OCI-LY1 (cell line): ENCODE results near the gene SH3D21.
A peak's percentile ranks its signal among the peaks of the same experiment; 100 is the strongest.

ENCODE experiments used
- H2AFZ ChIP-seq: fragments of 200-600 bp; sonication (generic), shearing (Covaris generic); 2 replicates; pipeline ENCODE4 v1.6.0; 2014; ENCODE audit warnings: antibody characterized with exemption, mild to moderate bottlenecking, low read length
- H3F3A ChIP-seq: fragments of 200-600 bp; sonication (generic), shearing (Covaris generic); 2 replicates; pipeline ENCODE4 v1.6.0; 2014; ENCODE audit warnings: mild to moderate bottlenecking, antibody characterized with exemption, low read length, moderate library complexity; ENCODE audit not compliant: insufficient read depth
- H3K27ac ChIP-seq: fragments of 200-600 bp; sonication (generic); 2 replicates; pipeline ENCODE4 v1.5.1; 2014; ENCODE audit warnings: low read length, mixed run types, mild to moderate bottlenecking, low read depth; ENCODE audit not compliant: poor library complexity, severe bottlenecking
- H3K27me3 ChIP-seq: fragments of 200-600 bp; sonication (generic); 2 replicates; pipeline ENCODE4 v1.6.0; 2014; ENCODE audit warnings: antibody characterized with exemption, mild to moderate bottlenecking, low read length, moderate library complexity; ENCODE audit not compliant: insufficient read depth
- H3K36me3 ChIP-seq: fragments of 200-600 bp; sonication (generic); 2 replicates; pipeline ENCODE4 v1.6.1; 2014; ENCODE audit warnings: mild to moderate bottlenecking, antibody characterized with exemption, low read length, moderate library complexity, mixed read lengths; ENCODE audit not compliant: insufficient read depth
- H3K4me1 ChIP-seq: fragments of 200-600 bp; sonication (generic); 2 replicates; pipeline ENCODE4 v1.5.1; 2014; ENCODE audit warnings: mild to moderate bottlenecking, low read length, moderate library complexity; ENCODE audit not compliant: insufficient read depth, severe bottlenecking
- H3K4me2 ChIP-seq: fragments of 200-600 bp; sonication (generic), shearing (Covaris generic); 2 replicates; pipeline ENCODE4 v1.6.1; 2014; ENCODE audit warnings: low read length
- H3K4me3 ChIP-seq: fragments of 200-600 bp; sonication (generic); 2 replicates; pipeline ENCODE4 v1.5.1; 2014; ENCODE audit warnings: low read length, low read depth, mild to moderate bottlenecking, mixed read lengths; ENCODE audit not compliant: poor library complexity, severe bottlenecking
- H3K79me2 ChIP-seq: fragments of 200-600 bp; shearing (Covaris generic); 2 replicates; pipeline ENCODE4 v1.6.1; 2016; ENCODE audit warnings: mixed run types, low read length, mixed read lengths; ENCODE audit not compliant: insufficient read depth
- H3K9ac ChIP-seq: fragments of 200-600 bp; sonication (generic), shearing (Covaris generic); 2 replicates; pipeline ENCODE4 v1.6.1; 2014; ENCODE audit warnings: mild to moderate bottlenecking, low read length, mixed read lengths
- H3K9me2 ChIP-seq: fragments of 200-600 bp; sonication (generic), shearing (Covaris generic); 2 replicates; pipeline ENCODE4 v1.6.1; 2014; ENCODE audit warnings: low read depth, mild to moderate bottlenecking, low read length, mixed read lengths
- H3K9me3 ChIP-seq: fragments of 200-600 bp; shearing (Covaris generic); 2 replicates; pipeline ENCODE4 v1.6.1; 2014; ENCODE audit warnings: low read length, mixed read lengths
- H4K20me1 ChIP-seq: fragments of 200-600 bp; sonication (generic), shearing (Covaris generic); 2 replicates; pipeline ENCODE4 v1.6.0; 2016; ENCODE audit warnings: mild to moderate bottlenecking, low read length; ENCODE audit not compliant: insufficient read depth
- CTCF ChIP-seq: fragments of 200-600 bp; sonication (generic), shearing (Covaris generic); IDR thresholded peaks from 2 replicates; pipeline ENCODE4 v1.5.1; 2017; ENCODE audit warnings: mild to moderate bottlenecking, antibody characterized with exemption, low read length, moderate library complexity, mixed read lengths
- EZH2 ChIP-seq: fragments of 200-600 bp; sonication (generic), shearing (Covaris generic); IDR thresholded peaks from 2 replicates; pipeline ENCODE4 v1.8.0; 2017; ENCODE audit warnings: borderline replicate concordance, mixed run types, mild to moderate bottlenecking, antibody characterized with exemption, low read length, moderate library complexity, mixed read lengths

SH3D21 gene

GRCh38 chr1:36303244-36303643 is 2.9 kb upstream of the SH3D21 start:
- Histone ChIP-seq H3K9me2 (no peaks in the 10 kb centered on the region), H3K4me3 (no peak overlapping the region), H4K20me1 (no peaks in the 10 kb centered on the region), H3F3A (no peaks in the 10 kb centered on the region), H3K27ac (no peak overlapping the region), H3K36me3 (peaks cover 64% of the 10 kb centered on the region), H3K4me2 (no peak overlapping the region), H2AFZ (no peak overlapping the region), H3K27me3 (no peaks in the 10 kb centered on the region), H3K4me1 (peaks cover 31% of the 10 kb centered on the region), H3K9me3 (no peaks in the 10 kb centered on the region), H3K79me2 (no peaks in the 10 kb centered on the region), H3K9ac (no peak overlapping the region)
- no peak for TF ChIP-seq CTCF
- TF ChIP-seq EZH2: no peak

- Histone ChIP-seq H2AFZ (no peak overlapping the region), H3K4me1 (peaks cover 37% of the 10 kb centered on the region), H3K79me2 (no peaks in the 10 kb centered on the region), H3K36me3 (peaks cover 59% of the 10 kb centered on the region), H4K20me1 (no peaks in the 10 kb centered on the region), H3K27ac (peak overlapping the region; percentile 50), H3K27me3 (no peaks in the 10 kb centered on the region), H3K4me2 (no peak overlapping the region), H3K9me2 (no peaks in the 10 kb centered on the region), H3K9ac (no peak overlapping the region), H3K9me3 (no peaks in the 10 kb centered on the region), H3F3A (no peaks in the 10 kb centered on the region), H3K4me3 (no peak overlapping the region)
- no peak for TF ChIP-seq CTCF
- TF ChIP-seq EZH2: no peak
Observed at GRCh38 chr1:36303650-36304360, 2.4 kb upstream of the SH3D21 start.

DNA sequence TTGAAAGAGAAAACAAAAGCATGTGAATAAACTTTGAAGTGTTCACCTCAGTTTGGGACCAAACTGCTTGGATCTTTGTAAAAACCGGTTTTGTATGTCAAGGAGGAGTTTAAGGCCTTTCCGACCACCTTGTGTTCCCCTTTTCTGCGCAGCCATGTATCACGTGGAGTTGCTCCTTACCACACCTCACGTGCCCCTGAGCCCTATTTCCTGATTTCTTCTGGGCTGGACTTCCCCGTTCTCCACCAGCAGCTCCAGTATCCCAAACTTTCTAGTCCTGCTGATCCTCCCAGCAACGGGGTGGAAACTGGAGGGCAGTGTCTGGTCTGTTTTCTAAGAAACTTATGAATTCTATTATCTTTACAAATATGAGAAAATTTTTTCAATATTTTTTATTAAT is 1.6 kb upstream of the SH3D21 start:
- H3K79me2 ChIP-seq: no peaks in the 10 kb centered on the region
- H3K9ac ChIP-seq: no peak overlapping the region
- H3K36me3 ChIP-seq: peaks cover 58% of the 10 kb centered on the region
- H3K9me3 ChIP-seq: no peaks in the 10 kb centered on the region
- H3K9me2 ChIP-seq: no peaks in the 10 kb centered on the region
- H3K27me3 ChIP-seq: no peaks in the 10 kb centered on the region
- H3F3A ChIP-seq: no peaks in the 10 kb centered on the region
- TF ChIP-seq CTCF (no peak), EZH2 (no peak)
- no peak overlapping the region for H3K4me3 ChIP-seq
- H4K20me1 ChIP-seq: no peaks in the 10 kb centered on the region
- H3K4me2 ChIP-seq: no peak overlapping the region
- no peak overlapping the region for H2AFZ ChIP-seq
- peak overlapping the region; percentile 50 for H3K27ac ChIP-seq
- H3K4me1 ChIP-seq: peaks cover 44% of the 10 kb centered on the region
